Loucy (cell line): ENCODE data around the gene KIAA2012.

ENCODE experiments used
- CTCF ChIP-seq: fragments of 200-600 bp; sonication (generic); conservative IDR thresholded peaks from 2 replicates; pipeline ENCODE4 v1.5.1; 2014; ENCODE audit warnings: mild to moderate bottlenecking, antibody characterized with exemption, low read length
- EZH2phosphoT487 ChIP-seq: fragments of 200-600 bp; IDR thresholded peaks from 2 replicates; pipeline ENCODE4 v1.6.1; 2018; ENCODE audit warnings: antibody characterized with exemption, mild to moderate bottlenecking, moderate library complexity, borderline replicate concordance

GRCh38 chr2:202161151-202161835 lies 88.2 kb downstream of the KIAA2012 start:
- TF ChIP-seq EZH2phosphoT487 (no peak), CTCF (no peak)
